ENCODE measurements around the gene DCK. TPM values are rescaled to one million over a fixed set of nuclear protein-coding genes. Genes with fewer than 3 reads are reported as not detected.

The DCK gene
- total RNA-seq, 6 experiments from 2014 or later, result 1.9 to 7.2 (median 3.6) TPM

- Histone ChIP-seq H3K27ac (no peak overlapping the region), H3K36me3 (no peaks in the 10 kb centered on the region), H3K4me3 (no peak overlapping the region), H3K27me3 (no peaks in the 10 kb centered on the region), H3K9me3 (no peaks in the 10 kb centered on the region), H3K4me1 (peaks cover 0 to 21% (median 6%) of the 10 kb centered on the region in 4 donors)
- intact Hi-C loops (cut with DNase I), result no loop called here
- no peak for TF ChIP-seq POLR2A (IDR thresholded peaks at IDR 0.05)
- no peak for TF ChIP-seq CTCF (IDR thresholded peaks at IDR 0.05)
- no peak for DNase-seq
- no peak for ATAC-seq
- 76% methylated on average over 2 of the region's 2 CpGs for WGBS (ENCODE audit: insufficient coverage, low coverage, low lambda C conversion rate, missing lambda C conversion rate)
Observed at GRCh38 chr4:71062436-71062835, 69.0 kb downstream of the DCK start.

GRCh38 chr4:71063711-71064110 is 70.3 kb downstream of the DCK start:
- Histone ChIP-seq H3K27ac (no peak overlapping the region), H3K4me3 (no peak overlapping the region), H3K36me3 (no peaks in the 10 kb centered on the region), H3K27me3 (no peaks in the 10 kb centered on the region), H3K9me3 (no peaks in the 10 kb centered on the region), H3K4me1 (peaks cover 0 to 23% (median 6%) of the 10 kb centered on the region in 4 donors)
- DNase-seq (no peak), ATAC-seq (no peak)
- TF ChIP-seq CTCF (IDR thresholded peaks at IDR 0.05) (no peak), POLR2A (IDR thresholded peaks at IDR 0.05) (no peak)
- 85% methylated on average over 1 of the region's 1 CpG for WGBS (ENCODE audit: insufficient coverage, low coverage, low lambda C conversion rate, missing lambda C conversion rate)
- intact Hi-C loops (cut with DNase I), result no loop called here

DNA sequence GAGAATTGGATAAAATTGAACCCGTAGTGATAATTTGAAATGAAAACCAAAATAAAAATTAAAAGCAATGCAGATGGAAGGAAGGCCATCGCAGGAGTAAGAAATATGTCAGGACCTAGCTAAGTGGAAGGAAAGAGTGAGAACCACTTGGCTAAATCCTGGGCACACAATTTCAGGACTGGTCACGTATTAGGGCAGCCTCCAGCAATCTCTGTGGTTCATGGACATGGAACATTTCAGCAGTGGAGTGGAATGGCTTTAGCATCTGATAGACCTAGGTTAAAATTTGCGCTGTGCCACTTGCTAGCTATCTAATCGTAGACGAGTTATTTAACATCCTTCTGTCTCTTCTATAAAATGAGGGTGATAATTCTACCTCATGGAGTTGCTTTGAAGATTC is 71.1 kb downstream of the DCK start:
- peaks cover 0 to 23% (median 6%) of the 10 kb centered on the region in 4 donors for H3K4me1 ChIP-seq
- intact Hi-C loops (cut with DNase I), result no loop called here

GRCh38 chr4:71065991-71066510 is 72.6 kb downstream of the DCK start:
- H3K27ac ChIP-seq, result peak overlapping the region in 1 of 3 donors; percentile 43
- ATAC-seq (peak; percentile 45 to 78 (median 74)), DNase-seq (no peak)
- TF ChIP-seq CTCF (IDR thresholded peaks at IDR 0.05) (no peak), POLR2A (IDR thresholded peaks at IDR 0.05) (no peak)
- 40% methylated on average over 2 of the region's 2 CpGs for WGBS (ENCODE audit: insufficient coverage, low coverage, low lambda C conversion rate, missing lambda C conversion rate)
- H3K27me3 ChIP-seq, result no peaks in the 10 kb centered on the region
- H3K9me3 ChIP-seq, result no peaks in the 10 kb centered on the region
- no peak overlapping the region for H3K4me3 ChIP-seq
- H3K36me3 ChIP-seq, result no peaks in the 10 kb centered on the region
- intact Hi-C loops (cut with DNase I), result no loop called here
- H3K4me1 ChIP-seq, result peaks cover 0 to 23% (median 6%) of the 10 kb centered on the region in 4 donors

More for the DNA sequence above, 71.1 kb downstream of the DCK start:
- H3K9me3 ChIP-seq, result no peaks in the 10 kb centered on the region
- DNase-seq, result no peak
- H3K4me3 ChIP-seq, result no peak overlapping the region
- 77% methylated on average over 4 of the region's 6 CpGs for WGBS (ENCODE audit: insufficient coverage, low coverage, low lambda C conversion rate, missing lambda C conversion rate)
- no peaks in the 10 kb centered on the region for H3K36me3 ChIP-seq
- no peak for ATAC-seq
- H3K27ac ChIP-seq, result no peak overlapping the region
- no peaks in the 10 kb centered on the region for H3K27me3 ChIP-seq
- no peak for TF ChIP-seq POLR2A (IDR thresholded peaks at IDR 0.05)
- no peak for TF ChIP-seq CTCF (IDR thresholded peaks at IDR 0.05)
